K562 (cell line): ENCODE measurements around the gene RUNDC3A.

Source experiments
- ATF7 ChIP-seq: fragments of 450-650 bp; IDR thresholded peaks from 2 replicates; pipeline ENCODE4 v1.7.1; 2014; ENCODE audit warnings: mild to moderate bottlenecking, moderate library complexity
- CXXC5 ChIP-seq: fragments of 250-450 bp; sonication (Bioruptor Pico); IDR thresholded peaks from 2 replicates; pipeline ENCODE4 v1.8.0; 2022; ENCODE audit warnings: inconsistent platforms, mild to moderate bottlenecking, moderate library complexity
- ETV6 ChIP-seq, 3 experiments: fragments of 150-350 bp in 1 of 3; sonication (generic) in 1 of 3; formaldehyde crosslinking in 1 of 3; IDR thresholded peaks; 2 replicates each; pipeline versions ENCODE4 v1.6.1 to v1.8.0; 2014 to 2022; ENCODE audit warnings: borderline replicate concordance in 2 of 3, low read depth in 2 of 3, antibody characterized with exemption in 1 of 3, low read length in 1 of 3, mild to moderate bottlenecking in 1 of 3, missing genetic modification reagents in 1 of 3
- FOXA1 ChIP-seq: fragments of 450-650 bp; IDR thresholded peaks from 2 replicates; pipeline ENCODE4 v1.6.1; 2016; ENCODE audit warnings: mild to moderate bottlenecking, borderline replicate concordance
- HCFC1 ChIP-seq: IDR thresholded peaks from 2 replicates; pipeline ENCODE4 v1.6.1; 2012; ENCODE audit warnings: low read depth, low read length, improper control_type of control experiment
- MLLT1 ChIP-seq, 2 experiments: fragments of 450-650 bp; IDR thresholded peaks; 2 replicates each; pipeline ENCODE4 v1.6.1; 2016
- NFIC ChIP-seq: fragments of 450-650 bp; IDR thresholded peaks from 2 replicates; pipeline ENCODE4 v1.6.1; 2017; ENCODE audit warnings: mild to moderate bottlenecking, inconsistent platforms
- NFRKB ChIP-seq: fragments of 450-650 bp; IDR thresholded peaks from 2 replicates; pipeline ENCODE4 v1.6.1; 2016; ENCODE audit warnings: low read depth
- PCBP2 ChIP-seq: fragments of 200-400 bp; formaldehyde crosslinking; IDR thresholded peaks from 2 replicates; pipeline ENCODE4 v1.6.1; 2018; ENCODE audit warnings: low read length, low read depth, mild to moderate bottlenecking, moderate library complexity; ENCODE audit not compliant: poor library complexity, severe bottlenecking
- POLR2A ChIP-seq: fragments of 450-650 bp; conservative IDR thresholded peaks from 2 replicates; pipeline ENCODE4 v1.6.1; 2016
- POLR2AphosphoS5 ChIP-seq: IDR thresholded peaks from 2 replicates; pipeline ENCODE4 v1.6.1; 2011; ENCODE audit warnings: mild to moderate bottlenecking, low read depth, low read length, moderate library complexity; ENCODE audit not compliant: control insufficient read depth, insufficient read depth
- PYGO2 ChIP-seq: fragments of 450-650 bp; IDR thresholded peaks from 2 replicates; pipeline ENCODE4 v1.6.1; 2016; ENCODE audit warnings: mild to moderate bottlenecking, missing genetic modification characterization, moderate library complexity, missing compliant biosample characterization
- USF2 ChIP-seq: sonication (generic); formaldehyde crosslinking; IDR thresholded peaks from 2 replicates; pipeline ENCODE4 v1.5.0; 2020; ENCODE audit warnings: missing genetic modification reagents
- YY1 ChIP-seq, 3 experiments: IDR thresholded peaks; 2 replicates each; pipeline ENCODE4 v1.6.1; 2011; ENCODE audit warnings: low read length in 2 of 3, mild to moderate bottlenecking in 2 of 3, moderate library complexity in 2 of 3, borderline replicate concordance in 1 of 3, control low read depth in 1 of 3, low read depth in 1 of 3; ENCODE audit not compliant: insufficient read depth in 3 of 3, insufficient replicate concordance in 2 of 3, control insufficient read depth in 1 of 3, insufficient read length in 1 of 3; ENCODE audit errors: extremely low read depth in 1 of 3

GRCh38 chr17:44358066-44358465 lies 49.7 kb downstream of the RUNDC3A start:
- TF ChIP-seq NFIC (no peak), ETV6 (IDR thresholded peaks at IDR 0.05; ENCODE audit: borderline replicate concordance in 1 of 2, low read depth in 2 of 2, low read length in 1 of 2) (no peak), ETV6 (CRISPR knock-in tag; IDR thresholded peaks at IDR 0.05; ENCODE audit: borderline replicate concordance) (no peak), CXXC5 (CRISPR knock-in tag) (no peak), PYGO2 (tag) (no peak), MLLT1 (IDR thresholded peaks at IDR 0.05) (no peak), HCFC1 (no peak), NFRKB (no peak), YY1 (IDR thresholded peaks at IDR 0.05; ENCODE audit: borderline replicate concordance in 1 of 3, control insufficient read depth in 1 of 3, extremely low read depth in 1 of 3, insufficient read depth in 3 of 3, insufficient read length in 1 of 3, insufficient replicate concordance in 2 of 3, low read depth in 1 of 3, low read length in 2 of 3) (no peak), ATF7 (no peak), POLR2A (no peak), POLR2AphosphoS5 (no peak), PCBP2 (no peak), USF2 (CRISPR knock-in tag) (no peak), FOXA1 (no peak)
